Measurements from ENCODE around the gene GRK4. TPM values are rescaled to one million over a fixed set of nuclear protein-coding genes. Genes with fewer than 3 reads are reported as not detected.
"Not testable (repeated sequence)": the region's sequence is repeated elsewhere in the genome, so short reads cannot be mapped to it uniquely, and the experiment has no call there.

Gene GRK4
- polyA plus RNA-seq, 1 of the 3 experiments (the other 2 are of a cell fraction) = 2.7 TPM

GRCh38 chr4:3047464-3048286, 84.3 kb downstream of the GRK4 start (continued):
- no peak for TF ChIP-seq FOXM1 (IDR thresholded peaks at IDR 0.05; ENCODE audit: low read depth)

GRCh38 chr4:3051141-3051897, 87.9 kb downstream of the GRK4 start:
- CTCF ChIA-PET = interaction anchor here (1.0 kb wide), 1 partner anchor 392 kb away, joined by 3 read pairs; no protein-coding TSS in a partner anchor
- POLR2A ChIA-PET = not testable (repeated sequence)
- 53% methylated on average over 12 of the region's 12 CpGs for WGBS (ENCODE audit: low lambda C conversion rate)

GRCh38 chr4:3054169-3054759, 90.9 kb downstream of the GRK4 start:
- H3K4me3 ChIP-seq (ENCODE audit: low read depth in 2 of 2, low read length in 1 of 2) = no peak overlapping the region
- H3F3A ChIP-seq (replicated peaks; ENCODE audit: insufficient read depth) = no peaks in the 10 kb centered on the region
- H3K79me2 ChIP-seq (ENCODE audit: insufficient read depth) = no peaks in the 10 kb centered on the region
- H3K36me3 ChIP-seq (replicated peaks in 1 of 2; ENCODE audit: control insufficient read depth in 1 of 2, insufficient read depth in 2 of 2, low read length in 1 of 2) = no peaks in the 10 kb centered on the region
- no peak for DNase-seq
- 43% methylated on average over 2 of the region's 2 CpGs for WGBS (ENCODE audit: low lambda C conversion rate)
- TF ChIP-seq, protein P1, sequence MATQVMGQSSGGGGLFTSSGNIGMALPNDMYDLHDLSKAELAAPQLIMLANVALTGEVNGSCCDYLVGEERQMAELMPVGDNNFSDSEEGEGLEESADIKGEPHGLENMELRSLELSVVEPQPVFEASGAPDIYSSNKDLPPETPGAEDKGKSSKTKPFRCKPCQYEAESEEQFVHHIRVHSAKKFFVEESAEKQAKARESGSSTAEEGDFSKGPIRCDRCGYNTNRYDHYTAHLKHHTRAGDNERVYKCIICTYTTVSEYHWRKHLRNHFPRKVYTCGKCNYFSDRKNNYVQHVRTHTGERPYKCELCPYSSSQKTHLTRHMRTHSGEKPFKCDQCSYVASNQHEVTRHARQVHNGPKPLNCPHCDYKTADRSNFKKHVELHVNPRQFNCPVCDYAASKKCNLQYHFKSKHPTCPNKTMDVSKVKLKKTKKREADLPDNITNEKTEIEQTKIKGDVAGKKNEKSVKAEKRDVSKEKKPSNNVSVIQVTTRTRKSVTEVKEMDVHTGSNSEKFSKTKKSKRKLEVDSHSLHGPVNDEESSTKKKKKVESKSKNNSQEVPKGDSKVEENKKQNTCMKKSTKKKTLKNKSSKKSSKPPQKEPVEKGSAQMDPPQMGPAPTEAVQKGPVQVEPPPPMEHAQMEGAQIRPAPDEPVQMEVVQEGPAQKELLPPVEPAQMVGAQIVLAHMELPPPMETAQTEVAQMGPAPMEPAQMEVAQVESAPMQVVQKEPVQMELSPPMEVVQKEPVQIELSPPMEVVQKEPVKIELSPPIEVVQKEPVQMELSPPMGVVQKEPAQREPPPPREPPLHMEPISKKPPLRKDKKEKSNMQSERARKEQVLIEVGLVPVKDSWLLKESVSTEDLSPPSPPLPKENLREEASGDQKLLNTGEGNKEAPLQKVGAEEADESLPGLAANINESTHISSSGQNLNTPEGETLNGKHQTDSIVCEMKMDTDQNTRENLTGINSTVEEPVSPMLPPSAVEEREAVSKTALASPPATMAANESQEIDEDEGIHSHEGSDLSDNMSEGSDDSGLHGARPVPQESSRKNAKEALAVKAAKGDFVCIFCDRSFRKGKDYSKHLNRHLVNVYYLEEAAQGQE (IDR thresholded peaks at IDR 0.05; ENCODE audit: low read depth, low read length) = no peak
- TF ChIP-seq FOXJ3 (CRISPR knock-in tag; IDR thresholded peaks at IDR 0.05) (no peak), FOXM1 (IDR thresholded peaks at IDR 0.05; ENCODE audit: low read depth) (no peak), TEAD4 (IDR thresholded peaks at IDR 0.05; ENCODE audit: borderline replicate concordance, insufficient read depth) (no peak), USF2 (IDR thresholded peaks at IDR 0.05; ENCODE audit: borderline replicate concordance, low read depth, low read length) (no peak), MXI1 (IDR thresholded peaks at IDR 0.05; ENCODE audit: low read depth, low read length) (no peak), IRF3 (IDR thresholded peaks at IDR 0.05; ENCODE audit: low read depth, low read length) (no peak), GATA2 (CRISPR knock-in tag; IDR thresholded peaks at IDR 0.05) (no peak), ELF1 (IDR thresholded peaks at IDR 0.05) (no peak), YY1 (IDR thresholded peaks at IDR 0.05; ENCODE audit: low read depth) (no peak), TAF1 (IDR thresholded peaks at IDR 0.05; ENCODE audit: borderline replicate concordance, low read depth, low read length) (no peak), RFX5 (IDR thresholded peaks at IDR 0.05; ENCODE audit: low read length) (no peak), EZH2phosphoT487 (IDR thresholded peaks at IDR 0.05; ENCODE audit: borderline replicate concordance, low read depth) (no peak), MEF2A (IDR thresholded peaks at IDR 0.05; ENCODE audit: borderline replicate concordance, low read depth) (no peak), RCOR1 (IDR thresholded peaks at IDR 0.05; ENCODE audit: low read length) (no peak), NRF1 (IDR thresholded peaks at IDR 0.05; ENCODE audit: low read depth, low read length) (no peak), JUND (IDR thresholded peaks at IDR 0.05) (no peak)
- no peak overlapping the region for H2AFZ ChIP-seq (ENCODE audit: low read depth)
- H4K20me1 ChIP-seq (ENCODE audit: insufficient read depth) = no peaks in the 10 kb centered on the region
- no peaks in the 10 kb centered on the region for H3K4me1 ChIP-seq (ENCODE audit: control insufficient read depth in 1 of 2, insufficient read depth in 2 of 2, low read depth in 1 of 2, low read length in 1 of 2)
- no peaks in the 10 kb centered on the region for H3K27me3 ChIP-seq (ENCODE audit: insufficient read depth)
- no peaks in the 10 kb centered on the region for H3K9me2 ChIP-seq
- ChIA-PET CTCF (interaction anchor here (2.3 kb wide), 1 partner anchor 76 kb away, joined by 8 read pairs; no protein-coding TSS in a partner anchor), POLR2A (no interaction called here)
- H3K9ac ChIP-seq = no peak overlapping the region
- H3K4me2 ChIP-seq = no peak overlapping the region
- H3K9me3 ChIP-seq = peaks cover 8% of the 10 kb centered on the region; the same call in 1 of the 2 replicates
- H3K27ac ChIP-seq (ENCODE audit: low read depth in 2 of 2, low read length in 1 of 2) = no peak overlapping the region

More at GRCh38 chr4:3051141-3051897, 87.9 kb downstream of the GRK4 start:
- H3K9ac ChIP-seq; H3K79me2 ChIP-seq (ENCODE audit: insufficient read depth); H3K4me1 ChIP-seq (ENCODE audit: control insufficient read depth in 1 of 2, insufficient read depth in 2 of 2, low read depth in 1 of 2, low read length in 1 of 2); H3K4me2 ChIP-seq; H3K36me3 ChIP-seq (replicated peaks in 1 of 2; ENCODE audit: control insufficient read depth in 1 of 2, insufficient read depth in 2 of 2, low read length in 1 of 2); H3K27me3 ChIP-seq (ENCODE audit: insufficient read depth); H3F3A ChIP-seq (replicated peaks; ENCODE audit: insufficient read depth); H3K9me3 ChIP-seq; H3K9me2 ChIP-seq; H4K20me1 ChIP-seq (ENCODE audit: insufficient read depth); H3K4me3 ChIP-seq (ENCODE audit: low read depth in 2 of 2, low read length in 1 of 2); H3K27ac ChIP-seq (ENCODE audit: low read depth in 2 of 2, low read length in 1 of 2); DNase-seq; H2AFZ ChIP-seq (ENCODE audit: low read depth): not testable (repeated sequence)
